GM19324 (cell line): Measurements from ENCODE around the gene SLC25A12.

ENCODE experiments used
- ATAC-seq: cut with Tn5 transposase; IDR thresholded peaks from one replicate; pipeline ENCODE4 v1.9.1; 2021; ENCODE audit warnings: mild to moderate bottlenecking, moderate library complexity; ENCODE audit not compliant: unreplicated experiment, low FRiP score

SLC25A12 gene

GRCh38 chr2:171893196-171893823 lies 734 bp downstream of the SLC25A12 start:
- ATAC-seq = no peak

GRCh38 chr2:171889808-171890207 lies 4.2 kb downstream of the SLC25A12 start:
- no peak for ATAC-seq

- no peak for ATAC-seq
These were observed 4.7 kb downstream of the SLC25A12 start for GRCh38 chr2:171889333-171889732.

- ATAC-seq = no peak
These were observed 10.7 kb downstream of the SLC25A12 start for GRCh38 chr2:171883275-171883893.

- ATAC-seq = no peak
These were observed 11.8 kb downstream of the SLC25A12 start for GRCh38 chr2:171882089-171882769.

GRCh38 chr2:171880774-171881173 lies 13.3 kb downstream of the SLC25A12 start:
- ATAC-seq = no peak

- no peak for ATAC-seq
These were observed 14.2 kb downstream of the SLC25A12 start for GRCh38 chr2:171879865-171880264.

GRCh38 chr2:171878481-171878993 lies 15.5 kb downstream of the SLC25A12 start:
- no peak for ATAC-seq

- ATAC-seq = no peak
These were observed 19.1 kb downstream of the SLC25A12 start for GRCh38 chr2:171874963-171875362.

GRCh38 chr2:171874517-171874916 lies 19.5 kb downstream of the SLC25A12 start:
- ATAC-seq = no peak

GRCh38 chr2:171864357-171864985 lies 29.6 kb downstream of the SLC25A12 start:
- ATAC-seq = no peak

- ATAC-seq = no peak
These were observed 31.5 kb downstream of the SLC25A12 start for GRCh38 chr2:171862501-171862900.

- ATAC-seq = no peak
These were observed 35.6 kb downstream of the SLC25A12 start for GRCh38 chr2:171858397-171858958.

GRCh38 chr2:171855401-171855800 lies 38.6 kb downstream of the SLC25A12 start:
- ATAC-seq = no peak

- no peak for ATAC-seq
These were observed 41.6 kb downstream of the SLC25A12 start for GRCh38 chr2:171852366-171852888.

- no peak for ATAC-seq
These were observed 46.4 kb downstream of the SLC25A12 start for GRCh38 chr2:171847627-171848026.

GRCh38 chr2:171846894-171847293 lies 47.1 kb downstream of the SLC25A12 start:
- ATAC-seq = no peak

- ATAC-seq = no peak
These were observed 52.0 kb downstream of the SLC25A12 start for GRCh38 chr2:171841996-171842395.

GRCh38 chr2:171837736-171838135 lies 56.3 kb downstream of the SLC25A12 start:
- ATAC-seq = no peak

GRCh38 chr2:171836146-171836910 lies 57.7 kb downstream of the SLC25A12 start:
- no peak for ATAC-seq
